Chondrocyte (in vitro differentiated cells): ENCODE data around the gene AFF3. TPM values are rescaled to one million over a fixed set of nuclear protein-coding genes. Genes with fewer than 3 reads are reported as not detected.

Source experiments
- DNase-seq: peaks from one replicate; pipeline ENCODE4 v3.0.0; 2021; ENCODE audit warnings: mixed read lengths, low spot score
- H3K27ac Mint-ChIP-seq: one replicate; pipeline ENCODE4 v1.8.0; 2021; ENCODE audit warnings: mild to moderate bottlenecking, moderate library complexity, mixed read lengths; ENCODE audit not compliant: unreplicated experiment
- H3K27me3 Mint-ChIP-seq: 2 replicates; pipeline ENCODE4 v1.8.0; 2021; ENCODE audit warnings: low read depth, mixed read lengths
- H3K36me3 Mint-ChIP-seq: 2 replicates; pipeline ENCODE4 v1.8.0; 2021; ENCODE audit warnings: low read depth, mixed read lengths
- H3K4me1 Mint-ChIP-seq: 2 replicates; pipeline ENCODE4 v1.8.0; 2021; ENCODE audit warnings: low read depth, mild to moderate bottlenecking, mixed read lengths
- H3K4me3 Mint-ChIP-seq: one replicate; pipeline ENCODE4 v1.8.0; 2021; ENCODE audit warnings: mild to moderate bottlenecking, moderate library complexity, mixed read lengths; ENCODE audit not compliant: unreplicated experiment
- H3K9me3 Mint-ChIP-seq: 2 replicates; pipeline ENCODE4 v1.8.0; 2021; ENCODE audit warnings: low read depth, mixed read lengths
- CTCF ChIP-seq: fragments of 200-600 bp; sonication (generic); IDR thresholded peaks from 2 replicates; pipeline ENCODE4 v1.5.0; 2021; ENCODE audit warnings: antibody characterized with exemption, mild to moderate bottlenecking, moderate library complexity
- total RNA-seq: library from RNA; stranded (reverse); gene quantifications from 3 replicates; pipeline ENCODE4 v1.2.1, GENCODE V29; 2021

Gene AFF3
- total RNA-seq, 1 donor from 2014 or later, result 127 TPM

- no peak for TF ChIP-seq CTCF
- peaks cover 23% of the 10 kb centered on the region for H3K4me1 Mint-ChIP-seq
- DNase-seq, result no peak
- H3K9me3 Mint-ChIP-seq, result no peaks in the 10 kb centered on the region
- H3K27me3 Mint-ChIP-seq, result no peaks in the 10 kb centered on the region
- peaks cover 38% of the 10 kb centered on the region for H3K36me3 Mint-ChIP-seq
- H3K4me3 Mint-ChIP-seq, result no peak overlapping the region
- peak overlapping the region; percentile 29 for H3K27ac Mint-ChIP-seq
Measured at GRCh38 chr2:100000915-100001707, 141.3 kb downstream of the AFF3 start.

GRCh38 chr2:99998651-99999320, 143.6 kb downstream of the AFF3 start:
- DNase-seq, result no peak
- Mint-ChIP-seq H3K36me3 (peaks cover 32% of the 10 kb centered on the region), H3K27me3 (no peaks in the 10 kb centered on the region), H3K27ac (no peak overlapping the region), H3K4me1 (peaks cover 6% of the 10 kb centered on the region), H3K4me3 (no peak overlapping the region), H3K9me3 (no peaks in the 10 kb centered on the region)
- TF ChIP-seq CTCF, result no peak

GRCh38 chr2:99989905-99990304, 152.5 kb downstream of the AFF3 start:
- Mint-ChIP-seq H3K36me3 (peaks cover 24% of the 10 kb centered on the region), H3K4me1 (peaks cover 18% of the 10 kb centered on the region), H3K4me3 (no peak overlapping the region), H3K27me3 (no peaks in the 10 kb centered on the region), H3K27ac (no peak overlapping the region), H3K9me3 (no peaks in the 10 kb centered on the region)
- no peak for DNase-seq
- no peak for TF ChIP-seq CTCF

GRCh38 chr2:99988599-99988998, 153.8 kb downstream of the AFF3 start:
- no peaks in the 10 kb centered on the region for H3K27me3 Mint-ChIP-seq
- TF ChIP-seq CTCF, result no peak
- H3K36me3 Mint-ChIP-seq, result peaks cover 19% of the 10 kb centered on the region
- peaks cover 28% of the 10 kb centered on the region for H3K4me1 Mint-ChIP-seq
- H3K9me3 Mint-ChIP-seq, result no peaks in the 10 kb centered on the region
- H3K4me3 Mint-ChIP-seq, result no peak overlapping the region
- DNase-seq, result no peak
- H3K27ac Mint-ChIP-seq, result no peak overlapping the region

GRCh38 chr2:99987160-99987559, 155.2 kb downstream of the AFF3 start:
- no peaks in the 10 kb centered on the region for H3K9me3 Mint-ChIP-seq
- H3K4me3 Mint-ChIP-seq, result no peak overlapping the region
- no peak overlapping the region for H3K27ac Mint-ChIP-seq
- no peak for TF ChIP-seq CTCF
- peaks cover 24% of the 10 kb centered on the region for H3K36me3 Mint-ChIP-seq
- no peak for DNase-seq
- no peaks in the 10 kb centered on the region for H3K27me3 Mint-ChIP-seq
- peaks cover 38% of the 10 kb centered on the region for H3K4me1 Mint-ChIP-seq
